Neural cell (in vitro differentiated cells): ENCODE measurements around the gene HS1BP3. TPM values are rescaled to one million over a fixed set of nuclear protein-coding genes. Genes with fewer than 3 reads are reported as not detected.

Experiments used
- H2AFZ ChIP-seq: fragments of 200-600, 300-800 bp; sonication (generic), shearing (Covaris generic); 2 replicates; pipeline ENCODE4 v1.6.0; 2014; ENCODE audit warnings: low read depth, mild to moderate bottlenecking, antibody characterized with exemption, low read length, moderate library complexity
- H3F3A ChIP-seq: fragments of 200-600 bp; shearing (Covaris generic); 2 replicates; pipeline ENCODE4 v1.6.1; 2016; ENCODE audit warnings: mild to moderate bottlenecking, moderate library complexity, mixed read lengths, antibody characterized with exemption, low read length; ENCODE audit not compliant: insufficient read depth, poor library complexity, severe bottlenecking
- H3K27ac ChIP-seq: fragments of 200-600, 300-800 bp; sonication (generic), shearing (Covaris generic); 2 replicates; pipeline ENCODE4 v1.5.1; 2014; ENCODE audit warnings: mild to moderate bottlenecking, low read length, moderate library complexity
- H3K27me3 ChIP-seq: fragments of 300-800, 200-600 bp; sonication (generic), shearing (Covaris generic); 2 replicates; pipeline ENCODE4 v1.6.0; 2014; ENCODE audit warnings: mild to moderate bottlenecking, low read depth, low read length, moderate library complexity; ENCODE audit not compliant: insufficient read depth
- H3K36me3 ChIP-seq: fragments of 300-800, 200-600 bp; sonication (generic), shearing (Covaris generic); 2 replicates; pipeline ENCODE4 v1.5.1; 2014; ENCODE audit warnings: mild to moderate bottlenecking, antibody characterized with exemption, low read length, moderate library complexity; ENCODE audit not compliant: insufficient read depth
- H3K4me2 ChIP-seq: fragments of 300-800, 200-600 bp; sonication (generic), shearing (Covaris generic); 2 replicates; pipeline ENCODE4 v1.6.0; 2014; ENCODE audit warnings: mild to moderate bottlenecking, low read length
- H3K4me3 ChIP-seq: fragments of 300-800, 200-600 bp; sonication (generic), shearing (Covaris generic); 2 replicates; pipeline ENCODE4 v1.5.1; 2014; ENCODE audit warnings: mild to moderate bottlenecking, low read length, moderate library complexity
- H3K79me2 ChIP-seq: fragments of 200-600 bp; shearing (Covaris generic); replicated peaks from 2 replicates; pipeline ENCODE4 v1.6.0; 2014; ENCODE audit warnings: mild to moderate bottlenecking, low read length, moderate library complexity; ENCODE audit not compliant: insufficient read depth
- H3K9ac ChIP-seq: fragments of 300-800, 200-600 bp; sonication (generic), shearing (Covaris generic); 2 replicates; pipeline ENCODE4 v1.6.1; 2016; ENCODE audit warnings: mild to moderate bottlenecking, low read length, mixed read lengths
- H3K9me2 ChIP-seq: fragments of 200-600 bp; shearing (Covaris generic); 2 replicates; pipeline ENCODE4 v1.6.1; 2016; ENCODE audit warnings: mild to moderate bottlenecking, low read length, mixed read lengths; ENCODE audit not compliant: insufficient read depth
- H3K9me3 ChIP-seq: fragments of 200-600, 300-800 bp; sonication (generic), shearing (Covaris generic); 2 replicates; pipeline ENCODE4 v1.6.1; 2016; ENCODE audit warnings: mild to moderate bottlenecking, mixed run types, low read length, moderate library complexity, mixed read lengths
- H4K20me1 ChIP-seq: fragments of 200-600 bp; shearing (Covaris generic); 2 replicates; pipeline ENCODE4 v1.6.1; 2016; ENCODE audit warnings: mild to moderate bottlenecking, mixed run types; ENCODE audit not compliant: insufficient read depth
- EP300 ChIP-seq: fragments of 450-650 bp; conservative IDR thresholded peaks from 2 replicates; pipeline ENCODE4 v1.6.1; 2014; ENCODE audit warnings: antibody characterized with exemption, mild to moderate bottlenecking, moderate library complexity; ENCODE audit not compliant: poor library complexity, severe bottlenecking
- EZH2 ChIP-seq: fragments of 200-600, 300-800 bp; shearing (Covaris generic), sonication (generic); IDR thresholded peaks from 2 replicates; pipeline ENCODE4 v1.6.1; 2014; ENCODE audit warnings: antibody characterized with exemption, low read length, borderline replicate concordance, mild to moderate bottlenecking; ENCODE audit not compliant: insufficient read depth, poor library complexity, severe bottlenecking
- MXI1 ChIP-seq: fragments of 450-650 bp; conservative IDR thresholded peaks from 2 replicates; pipeline ENCODE4 v1.6.1; 2014; ENCODE audit warnings: antibody characterized with exemption, mild to moderate bottlenecking; ENCODE audit not compliant: poor library complexity, severe bottlenecking
- POLR2AphosphoS5 ChIP-seq: IDR thresholded peaks from 2 replicates; pipeline ENCODE4 v1.6.1; 2012
- RAD21 ChIP-seq: fragments of 450-650 bp; conservative IDR thresholded peaks from 2 replicates; pipeline ENCODE4 v1.6.1; 2014; ENCODE audit warnings: antibody characterized with exemption, mild to moderate bottlenecking, moderate library complexity
- SMC3 ChIP-seq: fragments of 450-650 bp; conservative IDR thresholded peaks from 2 replicates; pipeline ENCODE4 v1.6.1; 2014; ENCODE audit warnings: antibody characterized with exemption, mild to moderate bottlenecking, moderate library complexity; ENCODE audit not compliant: poor library complexity
- TAF1 ChIP-seq: IDR thresholded peaks from 2 replicates; pipeline ENCODE4 v1.6.1; 2012; ENCODE audit warnings: low read depth
- polyA plus RNA-seq: library from polyadenylated mRNA; depleted of rRNA; stranded (reverse); fragments of >200 nt; gene quantifications from 2 replicates; pipeline ENCODE4 v1.2.3, GENCODE V29; 2014
- TF ChIP-seq, protein P1 (sequence below): fragments of 450-650 bp; IDR thresholded peaks from 2 replicates; pipeline ENCODE4 v1.5.1; 2014; ENCODE audit warnings: antibody characterized with exemption, mild to moderate bottlenecking, moderate library complexity; ENCODE audit not compliant: poor library complexity, severe bottlenecking
- TF ChIP-seq, protein P2 (sequence below): IDR thresholded peaks from 2 replicates; pipeline ENCODE4 v1.6.1; 2012; ENCODE audit warnings: borderline replicate concordance

The HS1BP3 gene
- polyA plus RNA-seq, 1 donor from 2014 or later: 8.9 TPM

DNA sequence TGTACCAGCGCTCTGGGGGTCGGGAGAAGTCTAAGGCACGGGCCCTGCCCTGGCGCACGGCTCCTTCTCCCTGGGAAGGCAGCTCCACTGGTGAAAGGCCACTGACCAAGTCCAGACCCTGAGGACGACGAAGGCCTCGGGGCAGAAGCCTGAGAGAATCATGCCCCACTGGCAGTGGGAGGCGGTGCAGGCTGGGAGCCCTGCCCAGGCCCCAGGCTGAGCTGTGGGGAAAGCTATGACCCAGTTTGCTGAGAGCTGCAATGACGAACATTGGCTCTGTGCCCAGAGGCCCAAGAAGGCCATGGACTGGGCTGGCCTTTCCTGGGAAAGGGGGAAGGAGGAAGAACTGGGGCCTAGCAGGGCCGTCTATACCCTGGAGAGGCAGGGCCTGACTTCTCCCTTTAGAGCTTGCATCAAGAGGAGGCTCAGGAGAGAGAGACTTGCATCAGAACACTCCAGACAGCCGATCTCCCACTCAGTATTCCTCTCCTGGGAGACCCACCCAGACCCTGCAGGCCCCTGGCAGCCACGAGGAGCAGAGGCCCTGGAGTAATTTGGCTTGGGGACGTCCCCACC, 32.9 kb downstream of the HS1BP3 start:
- H3K9ac ChIP-seq: no peak overlapping the region
- TF ChIP-seq RAD21: no peak
- TF ChIP-seq TAF1: no peak
- no peak for TF ChIP-seq EP300
- TF ChIP-seq, protein P1, sequence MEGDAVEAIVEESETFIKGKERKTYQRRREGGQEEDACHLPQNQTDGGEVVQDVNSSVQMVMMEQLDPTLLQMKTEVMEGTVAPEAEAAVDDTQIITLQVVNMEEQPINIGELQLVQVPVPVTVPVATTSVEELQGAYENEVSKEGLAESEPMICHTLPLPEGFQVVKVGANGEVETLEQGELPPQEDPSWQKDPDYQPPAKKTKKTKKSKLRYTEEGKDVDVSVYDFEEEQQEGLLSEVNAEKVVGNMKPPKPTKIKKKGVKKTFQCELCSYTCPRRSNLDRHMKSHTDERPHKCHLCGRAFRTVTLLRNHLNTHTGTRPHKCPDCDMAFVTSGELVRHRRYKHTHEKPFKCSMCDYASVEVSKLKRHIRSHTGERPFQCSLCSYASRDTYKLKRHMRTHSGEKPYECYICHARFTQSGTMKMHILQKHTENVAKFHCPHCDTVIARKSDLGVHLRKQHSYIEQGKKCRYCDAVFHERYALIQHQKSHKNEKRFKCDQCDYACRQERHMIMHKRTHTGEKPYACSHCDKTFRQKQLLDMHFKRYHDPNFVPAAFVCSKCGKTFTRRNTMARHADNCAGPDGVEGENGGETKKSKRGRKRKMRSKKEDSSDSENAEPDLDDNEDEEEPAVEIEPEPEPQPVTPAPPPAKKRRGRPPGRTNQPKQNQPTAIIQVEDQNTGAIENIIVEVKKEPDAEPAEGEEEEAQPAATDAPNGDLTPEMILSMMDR: no peak
- no peak for TF ChIP-seq EZH2
- no peak for TF ChIP-seq MXI1
- TF ChIP-seq, protein P2, sequence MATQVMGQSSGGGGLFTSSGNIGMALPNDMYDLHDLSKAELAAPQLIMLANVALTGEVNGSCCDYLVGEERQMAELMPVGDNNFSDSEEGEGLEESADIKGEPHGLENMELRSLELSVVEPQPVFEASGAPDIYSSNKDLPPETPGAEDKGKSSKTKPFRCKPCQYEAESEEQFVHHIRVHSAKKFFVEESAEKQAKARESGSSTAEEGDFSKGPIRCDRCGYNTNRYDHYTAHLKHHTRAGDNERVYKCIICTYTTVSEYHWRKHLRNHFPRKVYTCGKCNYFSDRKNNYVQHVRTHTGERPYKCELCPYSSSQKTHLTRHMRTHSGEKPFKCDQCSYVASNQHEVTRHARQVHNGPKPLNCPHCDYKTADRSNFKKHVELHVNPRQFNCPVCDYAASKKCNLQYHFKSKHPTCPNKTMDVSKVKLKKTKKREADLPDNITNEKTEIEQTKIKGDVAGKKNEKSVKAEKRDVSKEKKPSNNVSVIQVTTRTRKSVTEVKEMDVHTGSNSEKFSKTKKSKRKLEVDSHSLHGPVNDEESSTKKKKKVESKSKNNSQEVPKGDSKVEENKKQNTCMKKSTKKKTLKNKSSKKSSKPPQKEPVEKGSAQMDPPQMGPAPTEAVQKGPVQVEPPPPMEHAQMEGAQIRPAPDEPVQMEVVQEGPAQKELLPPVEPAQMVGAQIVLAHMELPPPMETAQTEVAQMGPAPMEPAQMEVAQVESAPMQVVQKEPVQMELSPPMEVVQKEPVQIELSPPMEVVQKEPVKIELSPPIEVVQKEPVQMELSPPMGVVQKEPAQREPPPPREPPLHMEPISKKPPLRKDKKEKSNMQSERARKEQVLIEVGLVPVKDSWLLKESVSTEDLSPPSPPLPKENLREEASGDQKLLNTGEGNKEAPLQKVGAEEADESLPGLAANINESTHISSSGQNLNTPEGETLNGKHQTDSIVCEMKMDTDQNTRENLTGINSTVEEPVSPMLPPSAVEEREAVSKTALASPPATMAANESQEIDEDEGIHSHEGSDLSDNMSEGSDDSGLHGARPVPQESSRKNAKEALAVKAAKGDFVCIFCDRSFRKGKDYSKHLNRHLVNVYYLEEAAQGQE: no peak
- TF ChIP-seq POLR2AphosphoS5: no peak
- no peak for TF ChIP-seq SMC3
- H3K27ac ChIP-seq: no peak overlapping the region
- no peaks in the 10 kb centered on the region for H3K27me3 ChIP-seq
- H4K20me1 ChIP-seq: no peaks in the 10 kb centered on the region
- no peaks in the 10 kb centered on the region for H3F3A ChIP-seq
- H3K9me2 ChIP-seq: no peaks in the 10 kb centered on the region
- H3K79me2 ChIP-seq: no peaks in the 10 kb centered on the region
- H3K36me3 ChIP-seq: no peaks in the 10 kb centered on the region
- H2AFZ ChIP-seq: no peak overlapping the region
- no peaks in the 10 kb centered on the region for H3K9me3 ChIP-seq
- H3K4me2 ChIP-seq: no peak overlapping the region
- H3K4me3 ChIP-seq: no peak overlapping the region

DNA sequence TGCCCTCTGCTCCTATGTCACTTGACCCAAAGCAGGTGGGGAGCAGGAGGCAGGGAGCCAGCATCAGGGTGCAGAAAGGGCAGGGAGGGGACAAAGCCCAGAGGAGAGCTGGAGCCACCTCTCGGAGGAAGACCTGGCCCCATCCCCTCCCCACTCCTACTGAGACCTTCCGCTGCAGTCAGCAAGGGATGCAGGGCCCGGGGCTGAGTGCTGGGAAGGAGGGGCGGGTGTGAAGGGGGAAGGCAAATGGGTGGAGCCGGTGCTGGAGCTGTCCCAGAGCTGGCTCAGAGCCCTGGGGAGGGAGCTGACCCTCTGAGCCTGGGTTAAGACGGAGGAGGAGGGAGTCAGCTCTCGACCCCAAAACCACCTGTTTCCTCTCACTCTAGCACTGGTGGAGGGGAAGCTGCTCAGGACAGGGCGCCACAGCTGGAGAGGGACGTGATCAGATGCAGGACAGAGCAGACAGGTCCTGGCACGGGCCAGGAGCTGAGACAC, 33.8 kb downstream of the HS1BP3 start:
- Histone ChIP-seq H3K27ac (no peak overlapping the region), H3K9ac (no peak overlapping the region), H3K9me2 (no peaks in the 10 kb centered on the region), H3K4me2 (no peak overlapping the region), H3K4me3 (no peak overlapping the region), H4K20me1 (no peaks in the 10 kb centered on the region), H3K36me3 (no peaks in the 10 kb centered on the region), H3K9me3 (no peaks in the 10 kb centered on the region), H3K27me3 (no peaks in the 10 kb centered on the region), H3K79me2 (no peaks in the 10 kb centered on the region), H2AFZ (no peak overlapping the region), H3F3A (no peaks in the 10 kb centered on the region)
- no peak for TF ChIP-seq MXI1
- TF ChIP-seq EP300: no peak
